ENCODE results near the gene MYO10. TPM values are rescaled to one million over a fixed set of nuclear protein-coding genes. Genes with fewer than 3 reads are reported as not detected.

Gene MYO10
- total and polyA plus RNA-seq, 2 experiments from 2014 or later, result 119 to 276 TPM

GRCh38 chr5:16926417-16926816 is 9.7 kb downstream of the MYO10 start:
- no peak overlapping the region for H2AFZ ChIP-seq
- no peaks in the 10 kb centered on the region for H3K9me2 ChIP-seq (ENCODE audit: insufficient read depth)
- no peak overlapping the region for H3K4me3 ChIP-seq
- Mint-ChIP-seq H3K27ac (no peak overlapping the region), H3K4me3 (no peak overlapping the region), H3K9me3 (no peaks in the 10 kb centered on the region), H3K4me1 (peaks cover 14% of the 10 kb centered on the region; the same call in 2 of the 3 replicates), H3K36me3 (ENCODE audit: low read depth) (peaks cover 8% of the 10 kb centered on the region; the same call in 1 of the 3 replicates), H3K27me3 (ENCODE audit: insufficient read depth, low read depth, poor library complexity) (peaks cover 2% of the 10 kb centered on the region)
- H4K20me1 ChIP-seq (replicated peaks; ENCODE audit: insufficient read depth), result peaks cover 24% of the 10 kb centered on the region
- DNase-seq (ENCODE audit: low spot score), result no peak
- H3F3A ChIP-seq (replicated peaks; ENCODE audit: low read depth), result no peaks in the 10 kb centered on the region
- H3K4me1 ChIP-seq (ENCODE audit: insufficient read depth), result peaks cover 14% of the 10 kb centered on the region; the same call in 1 of the 2 replicates
- no peak for ATAC-seq
- TF ChIP-seq ZNF331 (CRISPR knock-in tag; IDR thresholded peaks at IDR 0.05; ENCODE audit: low read depth) (no peak), JUNB (IDR thresholded peaks at IDR 0.05; ENCODE audit: unreplicated experiment) (no peak), NANOG (IDR thresholded peaks at IDR 0.05; ENCODE audit: borderline replicate concordance) (no peak)
- H3K79me2 ChIP-seq (replicated peaks; ENCODE audit: insufficient read depth), result peaks cover 93% of the 10 kb centered on the region
- H3K27me3 ChIP-seq (ENCODE audit: insufficient read depth), result no peaks in the 10 kb centered on the region
- H3K36me3 ChIP-seq (ENCODE audit: insufficient read depth), result no peaks in the 10 kb centered on the region
- no peak overlapping the region for H3K27ac ChIP-seq (ENCODE audit: low read depth)
- no peak overlapping the region for H3K4me2 ChIP-seq

GRCh38 chr5:16924206-16924605 is 11.9 kb downstream of the MYO10 start:
- peaks cover 95% of the 10 kb centered on the region for H3K79me2 ChIP-seq (replicated peaks; ENCODE audit: insufficient read depth)
- Mint-ChIP-seq H3K4me1 (peaks cover 2% of the 10 kb centered on the region; the same call in 1 of the 3 replicates), H3K36me3 (ENCODE audit: low read depth) (peaks cover 8% of the 10 kb centered on the region; the same call in 1 of the 3 replicates), H3K4me3 (no peak overlapping the region), H3K27ac (no peak overlapping the region), H3K9me3 (no peaks in the 10 kb centered on the region), H3K27me3 (ENCODE audit: insufficient read depth, low read depth, poor library complexity) (peaks cover 4% of the 10 kb centered on the region)
- no peaks in the 10 kb centered on the region for H3K4me1 ChIP-seq (ENCODE audit: insufficient read depth)
- H4K20me1 ChIP-seq (replicated peaks; ENCODE audit: insufficient read depth), result peaks cover 8% of the 10 kb centered on the region
- DNase-seq (ENCODE audit: low spot score) (no peak), ATAC-seq (no peak)
- H3K36me3 ChIP-seq (ENCODE audit: insufficient read depth), result no peaks in the 10 kb centered on the region
- H3K27ac ChIP-seq (ENCODE audit: low read depth), result no peak overlapping the region
- no peaks in the 10 kb centered on the region for H3K27me3 ChIP-seq (ENCODE audit: insufficient read depth)
- H3F3A ChIP-seq (replicated peaks; ENCODE audit: low read depth), result no peaks in the 10 kb centered on the region
- H3K4me2 ChIP-seq, result no peak overlapping the region
- H3K9me2 ChIP-seq (ENCODE audit: insufficient read depth), result no peaks in the 10 kb centered on the region
- no peak overlapping the region for H3K4me3 ChIP-seq
- H2AFZ ChIP-seq, result no peak overlapping the region
- TF ChIP-seq ETS1 (IDR thresholded peaks at IDR 0.05) (no peak), EZH2phosphoT487 (IDR thresholded peaks at IDR 0.05; ENCODE audit: unreplicated experiment) (no peak), ZNF114 (CRISPR knock-in tag; IDR thresholded peaks at IDR 0.05) (no peak), STAT1 (IDR thresholded peaks at IDR 0.05; ENCODE audit: unreplicated experiment) (no peak), POLR2AphosphoS5 (IDR thresholded peaks at IDR 0.05; ENCODE audit: low read depth) (no peak), JUNB (IDR thresholded peaks at IDR 0.05; ENCODE audit: unreplicated experiment) (no peak), REST (IDR thresholded peaks at IDR 0.05; ENCODE audit: unreplicated experiment) (no peak), EZH2 (IDR thresholded peaks at IDR 0.05; ENCODE audit: low read depth, unreplicated experiment) (no peak), CTCF (conservative IDR thresholded peaks at IDR 0.05; ENCODE audit: low read depth in 2 of 2) (no peak), NANOG (IDR thresholded peaks at IDR 0.05; ENCODE audit: borderline replicate concordance) (no peak)

Data from GM23338 (cell line).